Stimulated activated CD8-positive, alpha-beta memory T cell treated with anti-CD3 and anti-CD28 coated beads, Interleukin-7, amount 100 ng/mL, for 4 hours (primary cell): ENCODE data around the gene SLC35E2B.
"Not testable (repeated sequence)": the region's sequence is repeated elsewhere in the genome, so short reads cannot be mapped to it uniquely, and the experiment has no call there.

Experiments
- DNase-seq, 2 donors: peaks; one replicate each; pipeline ENCODE4 v3.0.0-alpha.2; 2020; ENCODE audit warnings: low read depth in 2 of 2

The SLC35E2B gene

GRCh38 chr1:1640081-1640480 is 52.5 kb downstream of the SLC35E2B start:
- not testable (repeated sequence) for DNase-seq

- not testable (repeated sequence) for DNase-seq
Measured at GRCh38 chr1:1639368-1639767, 53.2 kb downstream of the SLC35E2B start.

GRCh38 chr1:1638528-1638927 is 54.1 kb downstream of the SLC35E2B start:
- not testable (repeated sequence) for DNase-seq

GRCh38 chr1:1637479-1637875 is 55.1 kb downstream of the SLC35E2B start:
- DNase-seq, result not testable (repeated sequence)

GRCh38 chr1:1636621-1637478 is 55.7 kb downstream of the SLC35E2B start:
- DNase-seq, result not testable (repeated sequence)

- DNase-seq, result not testable (repeated sequence)
Measured at GRCh38 chr1:1634613-1635012, 58.0 kb downstream of the SLC35E2B start.

- DNase-seq, result not testable (repeated sequence)
Measured at GRCh38 chr1:1633409-1633808, 59.2 kb downstream of the SLC35E2B start.

GRCh38 chr1:1631782-1632420 is 60.7 kb downstream of the SLC35E2B start, which contains the start of gene MMP23B:
Gene MMP23B (plus strand): TSS chr1:1632173. CDS start chr1:1632219, 46 bp downstream.
- DNase-seq, result no peak

- DNase-seq, result peak; percentile 17 to 42
Measured at GRCh38 chr1:1630965-1631781, 61.4 kb downstream of the SLC35E2B start.

- DNase-seq, result peak; percentile 87 to 95
Measured at GRCh38 chr1:1630191-1630964, 62.2 kb downstream of the SLC35E2B start.

GRCh38 chr1:1629430-1630190 is 63.0 kb downstream of the SLC35E2B start:
- DNase-seq, result peak; percentile 75 to 82

- peak in 1 of 2 donors; percentile 27 for DNase-seq
Measured at GRCh38 chr1:1628754-1629429, 63.7 kb downstream of the SLC35E2B start.

- DNase-seq, result no peak
Measured at GRCh38 chr1:1627829-1628753, 64.5 kb downstream of the SLC35E2B start.

- no peak for DNase-seq
Measured at GRCh38 chr1:1627261-1627828, 65.2 kb downstream of the SLC35E2B start.

- no peak for DNase-seq
Measured at GRCh38 chr1:1626207-1627141, 66.1 kb downstream of the SLC35E2B start.

- DNase-seq, result no peak
Measured at GRCh38 chr1:1625824-1626206, 66.8 kb downstream of the SLC35E2B start.

- DNase-seq, result no peak
Measured at GRCh38 chr1:1625404-1625775, 67.2 kb downstream of the SLC35E2B start.
